Measurements from ENCODE around the gene COX6B2. TPM values are rescaled to one million over a fixed set of nuclear protein-coding genes. Genes with fewer than 3 reads are reported as not detected.

COX6B2 gene
- total RNA-seq, 1 donor from 2014 or later: 0.50 TPM

DNA sequence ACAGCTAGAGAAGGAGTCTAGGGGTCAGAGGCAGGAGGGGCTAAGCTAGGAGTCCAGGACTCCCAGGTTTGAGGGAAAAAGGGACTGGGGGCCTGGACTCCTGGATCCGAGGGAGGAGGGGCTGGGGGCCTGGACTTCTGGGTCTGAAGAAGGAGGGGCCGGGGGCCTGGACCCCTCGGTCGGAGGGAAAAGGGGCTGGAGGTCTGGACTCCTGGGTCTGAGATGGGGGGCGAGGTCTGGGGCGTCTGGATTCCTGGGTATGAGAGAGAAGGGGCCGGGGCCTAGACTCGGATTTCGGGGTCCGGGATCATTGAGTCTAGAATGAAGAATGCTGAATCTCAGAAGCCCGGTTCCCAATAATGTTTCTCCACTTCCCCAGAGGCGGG is 52.2 kb downstream of the COX6B2 start:
- no peaks in the 10 kb centered on the region for H3K27me3 Mint-ChIP-seq (ENCODE audit: low read depth, unreplicated experiment)
- Histone ChIP-seq H3K4me3 (ENCODE audit: insufficient read depth, low read depth, low read length) (no peak overlapping the region), H3K4me1 (ENCODE audit: insufficient read depth, low read length) (peaks cover 4% of the 10 kb centered on the region), H3K9ac (ENCODE audit: low read length) (peak overlapping the region; percentile 74), H3K4me2 (ENCODE audit: low read length) (peak overlapping the region; percentile 94), H4K20me1 (ENCODE audit: insufficient read depth, low read length) (no peaks in the 10 kb centered on the region), H2AFZ (ENCODE audit: low read depth, low read length) (no peak overlapping the region), H3K27ac (ENCODE audit: low read depth, low read length) (no peak overlapping the region), H3K36me3 (ENCODE audit: insufficient read depth, low read length) (peaks cover 23% of the 10 kb centered on the region), H3K9me3 (ENCODE audit: insufficient read depth, low read depth, low read length) (no peaks in the 10 kb centered on the region), H3K79me2 (ENCODE audit: insufficient read depth, low read length) (no peaks in the 10 kb centered on the region), H3K27me3 (ENCODE audit: insufficient read depth, low read length) (no peaks in the 10 kb centered on the region)
- no peak for DNase-seq (ENCODE audit: low read depth)
- no peak overlapping the region for H3K27ac Mint-ChIP-seq (ENCODE audit: unreplicated experiment)
- no peaks in the 10 kb centered on the region for H3K4me1 Mint-ChIP-seq (ENCODE audit: low read depth, unreplicated experiment)
- H3K36me3 Mint-ChIP-seq (ENCODE audit: low read depth, unreplicated experiment): peaks cover 20% of the 10 kb centered on the region
- TF ChIP-seq EZH2 (IDR thresholded peaks at IDR 0.05; ENCODE audit: insufficient read depth, low read length): no peak
- TF ChIP-seq, protein P1, sequence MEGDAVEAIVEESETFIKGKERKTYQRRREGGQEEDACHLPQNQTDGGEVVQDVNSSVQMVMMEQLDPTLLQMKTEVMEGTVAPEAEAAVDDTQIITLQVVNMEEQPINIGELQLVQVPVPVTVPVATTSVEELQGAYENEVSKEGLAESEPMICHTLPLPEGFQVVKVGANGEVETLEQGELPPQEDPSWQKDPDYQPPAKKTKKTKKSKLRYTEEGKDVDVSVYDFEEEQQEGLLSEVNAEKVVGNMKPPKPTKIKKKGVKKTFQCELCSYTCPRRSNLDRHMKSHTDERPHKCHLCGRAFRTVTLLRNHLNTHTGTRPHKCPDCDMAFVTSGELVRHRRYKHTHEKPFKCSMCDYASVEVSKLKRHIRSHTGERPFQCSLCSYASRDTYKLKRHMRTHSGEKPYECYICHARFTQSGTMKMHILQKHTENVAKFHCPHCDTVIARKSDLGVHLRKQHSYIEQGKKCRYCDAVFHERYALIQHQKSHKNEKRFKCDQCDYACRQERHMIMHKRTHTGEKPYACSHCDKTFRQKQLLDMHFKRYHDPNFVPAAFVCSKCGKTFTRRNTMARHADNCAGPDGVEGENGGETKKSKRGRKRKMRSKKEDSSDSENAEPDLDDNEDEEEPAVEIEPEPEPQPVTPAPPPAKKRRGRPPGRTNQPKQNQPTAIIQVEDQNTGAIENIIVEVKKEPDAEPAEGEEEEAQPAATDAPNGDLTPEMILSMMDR (IDR thresholded peaks at IDR 0.05; ENCODE audit: insufficient read depth, low read depth, low read length): no peak
- H3K4me3 Mint-ChIP-seq (ENCODE audit: unreplicated experiment): no peak overlapping the region
- no peak for FAIRE-seq
- no peaks in the 10 kb centered on the region for H3K9me3 Mint-ChIP-seq (ENCODE audit: unreplicated experiment)

DNA sequence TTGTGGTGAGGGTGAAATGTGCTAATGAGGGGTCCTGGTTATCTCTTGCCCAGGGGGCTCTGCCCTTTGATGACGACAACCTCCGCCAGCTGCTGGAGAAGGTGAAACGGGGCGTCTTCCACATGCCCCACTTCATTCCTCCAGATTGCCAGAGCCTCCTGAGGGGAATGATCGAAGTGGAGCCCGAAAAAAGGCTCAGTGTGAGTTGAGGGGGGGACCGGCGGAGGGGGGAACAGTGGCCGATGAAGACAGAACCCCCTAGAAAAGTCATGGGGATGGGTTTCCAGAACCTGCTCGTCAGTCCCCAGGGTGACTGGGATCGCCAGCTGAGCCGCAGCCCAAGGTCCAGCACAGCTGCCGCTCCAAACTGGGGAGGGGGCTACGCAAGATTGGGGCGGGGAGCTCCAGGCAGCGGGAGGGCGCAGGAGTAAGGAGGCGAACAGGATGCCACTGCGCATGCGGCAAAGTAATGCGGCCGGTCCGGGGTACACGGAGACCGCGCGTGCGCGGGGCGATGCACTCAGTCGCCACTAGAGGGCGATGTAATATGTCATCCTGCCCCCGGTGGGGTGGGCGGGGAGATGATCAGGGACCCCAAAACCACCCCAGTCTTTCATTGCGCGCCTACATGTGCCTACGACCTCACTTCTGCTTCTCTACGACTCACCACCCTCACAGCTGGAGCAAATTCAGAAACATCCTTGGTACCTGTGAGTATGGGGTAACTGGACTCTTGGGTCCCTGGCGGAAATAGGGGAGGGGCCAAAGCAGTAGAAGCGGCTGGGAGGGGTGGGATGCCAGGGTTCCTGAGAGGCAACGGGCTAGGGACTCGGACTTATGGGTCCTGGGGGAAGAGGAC is 52.8 kb downstream of the COX6B2 start:
- peak overlapping the region; percentile 74 for H3K9ac ChIP-seq (ENCODE audit: low read length)
- no peak overlapping the region for H3K27ac ChIP-seq (ENCODE audit: low read depth, low read length)
- H4K20me1 ChIP-seq (ENCODE audit: insufficient read depth, low read length): no peaks in the 10 kb centered on the region
- peaks cover 4% of the 10 kb centered on the region for H3K4me1 ChIP-seq (ENCODE audit: insufficient read depth, low read length)
- Mint-ChIP-seq H3K27me3 (ENCODE audit: low read depth, unreplicated experiment) (no peaks in the 10 kb centered on the region), H3K4me1 (ENCODE audit: low read depth, unreplicated experiment) (no peaks in the 10 kb centered on the region), H3K9me3 (ENCODE audit: unreplicated experiment) (no peaks in the 10 kb centered on the region), H3K36me3 (ENCODE audit: low read depth, unreplicated experiment) (peaks cover 20% of the 10 kb centered on the region), H3K4me3 (ENCODE audit: unreplicated experiment) (peak overlapping the region; percentile 60), H3K27ac (ENCODE audit: unreplicated experiment) (no peak overlapping the region)
- no peaks in the 10 kb centered on the region for H3K9me3 ChIP-seq (ENCODE audit: insufficient read depth, low read depth, low read length)
- peak overlapping the region; percentile 87 for H2AFZ ChIP-seq (ENCODE audit: low read depth, low read length)
- peak; percentile 30 for DNase-seq (ENCODE audit: low read depth)
- no peaks in the 10 kb centered on the region for H3K27me3 ChIP-seq (ENCODE audit: insufficient read depth, low read length)
- H3K4me2 ChIP-seq (ENCODE audit: low read length): peak overlapping the region; percentile 94
- H3K79me2 ChIP-seq (ENCODE audit: insufficient read depth, low read length): no peaks in the 10 kb centered on the region
- TF ChIP-seq EZH2 (IDR thresholded peaks at IDR 0.05; ENCODE audit: insufficient read depth, low read length): no peak
- TF ChIP-seq, protein P1 (IDR thresholded peaks at IDR 0.05; ENCODE audit: insufficient read depth, low read depth, low read length): peak; percentile 84
- peak overlapping the region; percentile 49 for H3K4me3 ChIP-seq (ENCODE audit: insufficient read depth, low read depth, low read length)
- no peak for FAIRE-seq
- peaks cover 19% of the 10 kb centered on the region for H3K36me3 ChIP-seq (ENCODE audit: insufficient read depth, low read length)

All from astrocyte (in vitro differentiated cells and primary cell).